ENCODE measurements around the gene FRS2. TPM values are rescaled to one million over a fixed set of nuclear protein-coding genes. Genes with fewer than 3 reads are reported as not detected.
A peak's percentile ranks its signal among the peaks of the same experiment; 100 is the strongest.

FRS2 gene
- total RNA-seq (31.4 TPM), polyA plus RNA-seq (ENCODE audit: insufficient read depth, low read depth, low replicate concordance) (4.6 TPM)
- long read RNA-seq, donor 1: 0 reads
- long read RNA-seq, donor 2, transcript FRS2-206 (9 exons, 1,952 nt): major isoform, 7 of 7 reads
- long read RNA-seq, donor 2, partial matches to known transcripts: 0 of 7 reads
- long read RNA-seq, donor 2, other reads (novel, unspliced or antisense): 0 of 7 reads
- long read RNA-seq, donor 3, transcript FRS2-206 (9 exons, 1,952 nt): major isoform, 6 of 6 reads
- long read RNA-seq, donor 3, partial matches to known transcripts: 0 of 6 reads
- long read RNA-seq, donor 3, other reads (novel, unspliced or antisense): 0 of 6 reads
- long read RNA-seq, donor 4, partial matches to known transcripts: 0 of 3 reads
- long read RNA-seq, donor 4, other reads (novel, unspliced or antisense): 0 of 3 reads
- long read RNA-seq, donor 5: 0 reads
- long read RNA-seq, donor 6, transcript FRS2-206 (9 exons, 1,952 nt): major isoform, 7 of 8 reads
- long read RNA-seq, donor 6, partial matches to known transcripts: 0 of 8 reads
- long read RNA-seq, donor 6, other reads (novel, unspliced or antisense): 0 of 8 reads
- long read RNA-seq, donor 7, partial matches to known transcripts: 0 of 4 reads
- long read RNA-seq, donor 7, other reads (novel, unspliced or antisense): 3 of 4 reads
- long read RNA-seq, donor 8, partial matches to known transcripts: 0 of 2 reads
- long read RNA-seq, donor 8, other reads (novel, unspliced or antisense): 0 of 2 reads
- long read RNA-seq, donor 9, partial matches to known transcripts: 0 of 1 reads
- long read RNA-seq, donor 9, other reads (novel, unspliced or antisense): 0 of 1 reads
- long read RNA-seq, donor 10, partial matches to known transcripts: 13 of 14 reads
- long read RNA-seq, donor 10, other reads (novel, unspliced or antisense): 0 of 14 reads

- FAIRE-seq (no peak), DNase-seq (peak; percentile 94 to 98 (median 96))
- peak within 1 kb of the TSS; percentile 83 to 91 for H3K27ac ChIP-seq (ENCODE audit: low read depth in 2 of 2, low read length in 2 of 2)
- no peaks in the 10 kb centered on the region for H3K36me3 ChIP-seq (ENCODE audit: control insufficient read depth in 2 of 3, insufficient read depth in 3 of 3, low read length in 3 of 3)
- peak; percentile 24 for TF ChIP-seq CTCF (IDR thresholded peaks at IDR 0.05; ENCODE audit: borderline replicate concordance, extremely low read depth, insufficient read depth)
- H3K4me3 ChIP-seq (ENCODE audit: low read length in 3 of 3): peak within 1 kb of the TSS; percentile 82 to 93 (median 90)
- H3K9me3 ChIP-seq (ENCODE audit: control insufficient read depth in 2 of 3, insufficient read depth in 1 of 3, low read length in 3 of 3): no peaks in the 10 kb centered on the region
- H3K9ac ChIP-seq (ENCODE audit: low read length in 3 of 3): peak within 1 kb of the TSS; percentile 82 to 87 (median 83)
- no peaks in the 10 kb centered on the region for H3K27me3 ChIP-seq (ENCODE audit: control insufficient read depth, insufficient read depth, low read length)
- intact Hi-C loops (cut with DNase I): no loop called here
- peaks cover 0 to 21% (median 13%) of the 10 kb centered on the region in 3 donors for H3K4me1 ChIP-seq (ENCODE audit: control insufficient read depth in 2 of 3, insufficient read depth in 2 of 3, low read depth in 1 of 3, low read length in 3 of 3)
These were observed at the start of gene FRS2 for GRCh38 chr12:69470189-69471075. Gene FRS2, plus strand, starts transcription at chr12:69470388. Its CDS starts 98,643 bp downstream, at chr12:69569031.

- H3K27ac ChIP-seq (ENCODE audit: low read depth in 2 of 2, low read length in 2 of 2): no peak overlapping the region
These were observed 48.6 kb upstream of the FRS2 start for GRCh38 chr12:69421548-69421947.

More at GRCh38 chr12:69421548-69421947, 48.6 kb upstream of the FRS2 start:
- Histone ChIP-seq H3K36me3 (ENCODE audit: control insufficient read depth in 2 of 3, insufficient read depth in 3 of 3, low read length in 3 of 3) (no peaks in the 10 kb centered on the region), H3K4me1 (ENCODE audit: control insufficient read depth in 2 of 3, insufficient read depth in 2 of 3, low read depth in 1 of 3, low read length in 3 of 3) (no peaks in the 10 kb centered on the region), H3K9me3 (ENCODE audit: control insufficient read depth in 2 of 3, insufficient read depth in 1 of 3, low read length in 3 of 3) (no peaks in the 10 kb centered on the region), H3K9ac (ENCODE audit: low read length in 3 of 3) (no peak overlapping the region), H3K4me3 (ENCODE audit: low read length in 3 of 3) (no peak overlapping the region), H3K27me3 (ENCODE audit: control insufficient read depth, insufficient read depth, low read length) (no peaks in the 10 kb centered on the region)
- intact Hi-C loops (cut with DNase I): no loop called here
- no peak for TF ChIP-seq CTCF (IDR thresholded peaks at IDR 0.05; ENCODE audit: borderline replicate concordance, extremely low read depth, insufficient read depth)
- DNase-seq (no peak), FAIRE-seq (no peak)

Measured in kidney (tissue), 22 donors.